NCI-H510A (cell line): ENCODE data around the gene LPP.

Source experiments
- DNase-seq: peaks from one replicate; lab custom pipeline; 2025; lab: John Stamatoyannopoulos, UW

Gene LPP

DNA sequence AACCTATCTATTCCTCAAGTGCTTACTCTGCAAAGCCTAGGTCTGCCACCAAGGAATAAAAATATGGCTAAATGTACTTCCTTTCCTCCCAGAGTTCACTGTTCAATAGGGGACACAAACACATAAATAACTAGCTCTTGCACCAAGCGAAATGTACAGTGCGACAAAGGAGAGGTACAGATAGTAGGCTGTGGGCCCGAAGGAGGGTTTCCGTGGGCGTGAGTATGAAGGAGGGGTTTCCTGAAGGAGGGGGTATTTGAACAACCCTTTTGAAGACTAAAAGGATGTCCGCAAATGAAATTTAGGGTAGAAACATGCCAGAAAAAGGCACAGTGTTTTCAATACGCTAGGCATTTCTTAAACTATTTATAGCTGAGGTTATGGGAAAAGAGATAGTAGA is 207.9 kb downstream of the LPP start:
- DNase-seq = no peak

DNA sequence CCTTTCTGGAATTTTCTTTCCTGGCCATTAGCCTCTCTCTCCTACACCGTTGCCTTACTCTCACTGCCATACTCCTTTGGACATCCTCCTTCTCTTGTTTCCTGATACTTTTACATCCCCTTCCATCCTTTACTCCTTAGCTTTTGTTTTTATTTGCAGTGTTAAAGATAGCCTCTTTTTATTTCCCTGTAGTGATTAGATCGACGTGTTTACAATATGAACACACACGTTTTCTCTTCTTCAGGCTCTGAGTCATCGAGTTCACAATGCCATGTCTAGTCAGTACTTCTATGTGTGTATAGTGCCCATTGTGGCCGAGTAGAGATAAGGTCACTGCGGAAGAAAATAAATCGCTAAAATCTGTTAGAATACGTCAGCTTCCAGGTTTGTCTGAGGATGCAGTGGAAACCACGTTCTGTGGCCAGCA is 208.5 kb downstream of the LPP start:
- DNase-seq = no peak

DNA sequence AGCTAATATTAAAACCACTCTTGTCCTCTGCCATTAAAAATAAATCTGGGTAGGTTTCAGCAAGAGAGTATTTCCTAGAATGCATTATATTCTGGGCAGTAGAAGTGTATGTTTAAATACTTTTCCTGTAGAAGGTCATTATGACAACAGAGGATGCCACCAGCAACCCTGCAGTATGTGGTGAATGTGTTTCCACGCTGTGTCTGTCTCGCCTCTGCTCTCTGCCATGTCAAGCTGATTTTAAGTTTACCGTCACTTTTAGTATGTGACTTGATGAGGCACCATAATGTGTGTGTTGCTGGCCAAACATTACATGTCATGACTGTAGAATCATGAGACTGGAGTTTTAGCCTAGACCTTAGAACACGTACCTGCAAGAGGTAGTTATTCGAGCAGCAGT is 211.2 kb downstream of the LPP start:
- no peak for DNase-seq

DNA sequence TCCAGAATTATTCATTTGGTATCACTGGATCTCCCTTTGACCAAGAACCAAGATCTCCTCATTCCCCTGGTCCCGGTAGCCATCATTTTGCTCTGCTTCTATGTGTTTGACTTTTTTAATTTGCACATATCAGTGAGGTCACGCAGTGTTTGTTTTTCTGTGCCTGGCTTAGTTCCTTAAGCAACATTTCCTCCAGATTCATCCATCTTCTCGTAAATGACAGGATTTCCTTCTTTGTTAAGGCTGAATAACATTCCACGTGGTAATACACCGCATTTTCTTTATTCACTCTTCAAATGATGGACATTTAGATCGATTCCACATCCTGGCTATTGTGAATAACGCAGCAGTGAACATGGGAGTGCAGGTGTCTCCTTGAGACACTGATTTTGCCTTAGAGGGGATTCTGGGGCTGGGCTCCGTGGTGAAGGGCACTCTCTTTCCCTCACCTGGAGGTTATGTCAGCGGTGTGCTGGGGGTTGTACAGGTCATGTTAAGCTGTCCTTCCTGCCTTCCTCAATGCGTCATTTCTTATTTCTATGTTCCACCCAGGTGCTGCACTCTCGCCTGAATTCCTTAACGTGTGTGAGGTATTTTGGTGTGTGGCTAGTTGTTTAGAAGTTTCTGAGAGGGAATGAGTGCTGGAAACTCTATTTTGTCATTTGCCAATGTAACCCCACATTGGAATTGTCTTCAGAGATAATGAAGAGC is 212.2 kb downstream of the LPP start:
- no peak for DNase-seq

DNA sequence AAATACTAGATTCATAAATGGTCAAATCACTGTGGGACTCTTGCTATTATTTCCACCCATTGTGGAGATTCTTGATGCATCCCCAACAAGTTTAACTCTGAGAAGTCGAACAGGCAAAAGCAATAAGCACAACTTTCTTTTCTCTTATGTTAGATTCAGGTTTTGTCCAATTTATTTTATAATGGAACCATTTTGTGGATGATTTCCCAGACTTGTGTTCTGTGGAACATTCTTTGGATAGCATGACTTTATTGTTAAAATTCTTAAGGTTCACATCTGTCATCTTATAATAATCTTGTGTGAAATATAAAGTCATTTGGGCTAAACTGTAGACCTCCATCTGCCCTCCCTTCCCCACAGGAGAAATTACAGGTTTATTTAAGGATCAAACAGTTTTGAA is 213.7 kb downstream of the LPP start:
- no peak for DNase-seq

DNA sequence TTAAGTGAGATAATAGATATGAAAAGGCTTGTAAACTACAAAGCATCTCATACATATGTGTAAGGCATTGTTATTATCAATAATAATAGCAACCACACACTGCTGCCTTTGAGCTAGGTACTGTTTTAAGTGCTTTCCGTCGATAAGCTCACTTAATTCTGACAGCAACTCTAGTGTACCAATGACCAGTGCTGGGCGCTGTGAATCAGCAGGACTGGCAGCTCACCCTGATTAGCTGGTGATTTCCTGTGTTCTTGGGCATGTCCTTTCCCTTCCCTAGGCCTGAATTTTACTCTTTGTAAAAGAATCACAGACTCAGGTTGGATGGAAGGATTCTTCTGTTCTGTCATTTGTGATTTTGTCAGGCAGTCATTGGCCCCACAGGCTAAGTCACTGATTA is 215.6 kb downstream of the LPP start:
- no peak for DNase-seq

DNA sequence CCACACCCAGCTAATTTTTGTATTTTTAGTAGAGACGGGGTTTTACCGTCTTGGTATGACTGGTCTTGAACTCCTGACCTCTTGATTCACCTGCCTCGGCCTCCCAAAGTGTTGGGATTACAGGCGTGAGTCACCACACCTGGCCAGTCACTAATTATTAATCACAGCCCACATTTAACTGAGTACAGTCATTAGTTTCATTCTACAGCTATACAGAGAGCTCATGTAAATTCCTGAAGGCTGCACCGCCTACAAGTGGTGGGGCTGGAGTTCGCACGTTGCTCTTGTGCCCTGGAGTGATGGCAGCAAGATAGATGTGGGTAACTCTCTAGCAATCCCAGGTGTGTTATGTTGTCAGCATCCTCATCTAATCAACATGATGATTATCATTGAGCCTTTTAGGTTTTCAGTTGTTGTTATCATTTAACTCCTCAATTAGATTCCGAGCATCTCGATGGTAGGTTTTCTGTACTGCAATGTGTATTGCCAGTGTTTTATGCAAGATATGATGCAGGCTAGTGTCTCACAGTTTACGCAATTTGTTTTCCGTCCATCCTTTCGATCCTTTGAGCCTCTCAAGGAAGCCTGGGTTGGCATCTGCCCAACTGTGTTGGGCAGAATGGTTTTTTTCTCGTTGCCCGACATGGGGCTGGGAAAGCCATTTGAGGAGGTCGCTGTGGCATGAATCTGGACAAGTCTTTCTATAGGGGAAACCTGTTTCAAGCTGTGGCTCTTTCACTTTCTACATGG is 216.3 kb downstream of the LPP start:
- no peak for DNase-seq

DNA sequence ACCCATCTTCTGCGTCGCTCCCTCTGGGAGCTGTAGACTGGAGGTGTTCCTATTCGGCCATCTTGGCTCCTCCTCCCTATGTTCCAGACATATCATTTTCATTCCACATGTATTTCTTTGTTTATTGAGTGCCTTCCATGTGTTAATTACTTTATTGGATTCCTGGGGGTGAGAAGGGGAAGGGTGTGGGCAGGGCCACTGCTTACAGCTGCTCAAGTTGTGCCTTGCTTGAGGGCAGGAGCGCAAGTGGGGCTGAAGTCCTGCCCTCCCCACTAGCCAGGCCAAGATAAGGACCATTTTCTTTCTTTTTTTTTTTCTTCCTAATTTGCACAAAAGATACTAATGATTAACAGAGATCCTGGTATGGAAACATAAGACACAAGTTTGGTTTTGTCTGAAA is 224.8 kb downstream of the LPP start:
- DNase-seq = no peak

DNA sequence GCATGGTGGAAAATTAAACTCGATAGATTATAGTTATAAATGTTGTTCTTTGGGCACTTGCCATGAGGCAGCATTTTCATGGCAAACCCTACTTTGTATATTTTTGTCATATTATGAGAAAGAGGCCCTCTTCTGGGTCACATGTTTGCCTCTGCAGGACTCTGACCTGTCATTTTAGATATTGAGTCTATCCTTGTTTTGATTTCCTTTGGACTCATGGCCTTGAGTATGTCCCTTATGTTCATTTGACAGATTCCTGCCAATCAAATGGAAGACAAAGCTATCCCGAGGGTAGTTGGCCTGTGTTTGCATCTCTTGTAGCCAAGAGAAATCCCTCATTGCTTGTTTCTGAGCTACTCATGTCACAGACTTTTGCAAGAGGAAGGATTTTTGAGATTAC is 226.3 kb downstream of the LPP start:
- DNase-seq = no peak

DNA sequence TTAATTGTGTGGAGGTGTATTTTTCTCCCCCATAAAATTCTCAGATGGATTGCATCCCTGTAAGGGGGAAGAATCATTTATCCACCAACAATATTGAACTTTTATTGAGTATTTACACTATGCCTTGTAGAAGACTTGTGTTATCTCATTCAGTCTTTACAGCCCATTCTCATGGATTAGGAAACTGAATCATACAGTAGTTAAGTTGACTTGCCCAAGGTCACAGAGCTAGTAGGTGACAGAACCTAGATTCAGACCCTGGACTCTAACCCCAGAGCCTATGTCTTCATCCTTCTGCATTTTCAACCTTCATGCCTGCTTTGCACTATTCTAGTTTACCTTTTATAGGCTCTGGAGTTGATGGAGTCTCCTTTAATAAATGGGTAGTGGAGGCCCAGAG is 226.8 kb downstream of the LPP start:
- DNase-seq = no peak

DNA sequence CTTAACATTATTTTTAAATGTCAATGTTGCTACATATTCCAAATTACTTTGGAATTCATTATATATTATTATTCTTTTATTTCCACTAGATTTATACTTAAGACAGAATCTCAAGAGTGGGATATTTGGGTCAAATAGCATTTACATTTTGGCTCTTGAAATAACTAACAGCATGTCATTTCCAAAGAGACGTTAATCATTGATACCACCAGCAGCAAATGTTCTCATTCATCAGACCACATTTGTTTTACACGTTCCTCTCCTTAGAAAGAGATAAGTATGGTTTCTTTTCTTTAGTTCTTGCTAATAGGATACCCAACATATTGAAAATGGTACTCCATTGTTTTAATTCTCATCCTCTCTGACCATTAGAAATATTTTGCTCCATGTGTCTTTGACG is 229.8 kb downstream of the LPP start:
- DNase-seq = no peak

DNA sequence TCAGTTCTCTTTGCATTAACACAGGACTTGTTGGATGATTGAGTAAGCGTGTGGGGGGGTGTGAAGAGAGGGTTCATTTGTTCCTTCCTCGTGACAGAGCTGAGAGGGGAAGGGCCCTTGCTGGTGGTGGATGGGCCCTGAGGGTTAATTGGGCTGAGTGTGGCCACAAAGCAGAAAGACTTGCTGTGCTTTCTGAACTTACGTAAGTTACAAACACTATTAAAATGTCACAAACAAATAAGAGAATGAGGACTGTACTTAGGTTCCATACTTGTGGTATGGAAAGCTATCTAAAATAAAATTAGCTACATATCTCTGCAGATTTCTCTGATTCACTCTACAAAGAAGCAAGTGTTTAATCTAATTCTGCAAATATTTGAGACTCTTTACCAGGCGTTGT is 231.3 kb downstream of the LPP start:
- no peak for DNase-seq

DNA sequence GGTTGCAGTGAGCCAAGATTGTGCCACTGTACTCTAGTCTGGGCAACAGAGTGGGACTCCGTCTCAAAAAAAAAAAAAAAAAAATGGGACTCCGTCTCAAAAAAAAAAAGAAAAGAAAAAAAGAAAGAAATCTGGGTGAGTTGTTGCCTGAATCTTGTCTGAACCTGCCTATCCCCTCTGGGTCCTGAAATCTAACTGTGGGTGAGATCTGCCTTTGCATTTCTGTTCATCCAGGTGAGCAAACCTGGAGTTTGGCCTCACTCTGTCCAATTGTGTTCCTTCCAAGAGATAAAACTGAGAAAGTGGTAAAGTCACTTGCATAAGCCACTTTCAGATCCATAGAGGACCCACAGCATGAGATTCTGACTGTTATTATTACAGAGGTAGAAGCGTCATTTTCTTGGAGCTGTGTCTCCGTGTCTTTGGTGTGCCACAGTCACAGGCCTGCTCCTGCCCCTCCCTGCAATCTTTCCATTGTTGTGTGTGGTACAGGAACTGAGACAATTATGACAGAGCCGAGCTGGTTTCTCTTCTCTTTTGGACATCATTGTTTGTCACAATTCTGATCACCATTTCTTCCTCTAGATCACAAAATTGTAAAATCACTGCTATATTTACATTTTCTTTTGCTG is 235.9 kb downstream of the LPP start:
- no peak for DNase-seq

DNA sequence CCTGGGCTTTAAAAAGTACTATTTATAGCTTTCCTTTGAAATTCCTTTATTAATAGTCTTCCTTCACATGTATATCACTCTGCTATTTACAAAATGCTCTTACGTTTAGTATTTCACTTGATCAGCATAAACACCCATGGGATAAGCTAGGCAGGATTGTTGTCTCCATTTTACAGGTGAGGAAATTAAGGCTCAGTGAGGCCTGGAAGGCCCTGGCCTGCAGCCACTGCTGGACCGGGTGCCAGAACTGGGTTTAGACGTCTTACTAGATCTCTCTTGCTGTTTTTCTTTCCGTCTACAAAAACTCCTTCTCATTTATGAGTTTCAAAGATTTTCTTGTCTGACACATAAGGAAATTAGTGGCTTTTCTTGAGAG is 236.4 kb downstream of the LPP start:
- DNase-seq = no peak

DNA sequence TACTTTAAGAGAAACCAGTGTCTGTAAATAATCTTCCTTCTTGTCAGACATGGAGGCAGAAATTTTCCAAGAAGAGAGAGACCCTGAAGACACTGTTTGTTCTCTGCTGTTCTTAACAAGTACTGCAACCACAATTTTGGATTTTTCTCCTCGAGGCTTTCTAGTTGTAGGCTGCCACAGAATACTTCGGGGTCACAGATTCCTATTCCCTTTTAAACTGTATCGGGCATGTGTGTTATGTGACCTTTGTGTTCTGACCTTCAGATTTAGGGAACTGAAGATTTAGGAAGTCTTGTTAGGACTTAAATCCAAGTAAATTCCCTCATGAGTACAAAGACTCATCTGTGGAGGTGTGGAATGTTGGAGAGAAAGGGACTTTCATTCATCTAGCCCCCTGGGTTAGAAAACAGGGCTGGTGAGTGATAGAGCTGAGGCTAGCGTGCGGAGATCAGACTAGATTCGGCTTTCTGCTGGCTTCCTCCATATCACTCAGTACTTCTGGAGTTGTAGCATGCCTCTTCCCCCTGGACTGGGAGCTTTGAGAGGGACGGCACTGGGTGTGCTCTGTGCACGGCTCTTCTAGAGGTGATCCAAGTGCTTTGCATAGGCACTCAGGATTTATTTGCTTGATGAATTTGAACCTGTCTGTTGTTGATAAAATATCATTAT is 237.0 kb downstream of the LPP start:
- no peak for DNase-seq

DNA sequence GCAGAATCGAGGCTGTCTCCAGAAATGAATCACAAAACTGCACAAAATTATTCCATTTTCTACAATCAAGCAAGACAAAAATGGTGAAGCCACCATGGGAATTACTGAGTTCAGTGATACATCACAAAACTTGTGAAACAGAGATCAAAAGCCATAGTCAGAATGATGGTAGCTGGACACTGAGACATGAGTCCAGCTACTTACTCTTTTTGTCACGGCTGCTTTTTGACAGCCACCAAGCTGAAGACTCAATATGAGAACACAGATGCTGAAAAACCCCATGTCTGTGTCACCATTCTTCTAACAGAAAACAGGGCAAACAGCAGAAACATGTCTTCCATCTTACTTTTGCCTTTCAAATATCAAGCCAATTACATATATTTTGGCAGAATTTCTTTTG is 237.6 kb downstream of the LPP start:
- DNase-seq = no peak

DNA sequence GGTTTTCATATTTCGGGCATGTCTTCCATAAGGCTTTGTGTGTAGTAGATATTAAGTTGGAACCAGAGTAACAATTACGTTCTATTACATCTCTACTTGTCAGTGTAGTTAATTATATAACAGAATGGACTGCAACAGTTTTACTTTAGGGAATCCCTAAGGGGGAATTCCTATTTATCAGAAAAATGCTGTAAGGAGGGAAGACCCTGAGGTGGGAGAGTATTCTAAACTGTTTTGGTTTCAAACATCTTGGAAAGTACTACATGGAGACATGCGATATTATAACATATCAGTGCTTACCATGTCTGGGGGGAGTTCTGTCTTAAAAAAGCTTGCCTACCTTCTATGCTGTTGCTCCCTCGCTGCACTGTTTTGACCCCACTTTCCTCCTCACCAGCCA is 238.1 kb downstream of the LPP start:
- DNase-seq = no peak

DNA sequence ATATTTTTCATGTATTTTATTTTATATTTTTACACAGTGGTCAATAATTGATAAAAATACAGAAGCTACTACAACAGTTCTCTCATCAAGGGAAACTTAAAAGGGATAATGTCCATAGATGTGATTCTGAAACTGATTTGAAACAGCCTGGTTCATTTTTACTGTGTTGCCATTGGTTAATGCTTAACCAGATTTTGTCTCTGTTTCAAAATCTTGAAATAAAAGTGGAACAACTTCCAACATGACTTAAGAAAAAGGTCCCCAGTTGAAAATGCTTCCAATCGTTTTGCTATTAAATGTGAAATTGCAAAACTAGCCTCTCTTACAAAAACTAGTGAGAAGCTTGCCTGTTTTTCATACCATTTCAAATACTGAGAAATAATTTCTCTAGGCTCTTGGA is 240.7 kb downstream of the LPP start:
- no peak for DNase-seq

DNA sequence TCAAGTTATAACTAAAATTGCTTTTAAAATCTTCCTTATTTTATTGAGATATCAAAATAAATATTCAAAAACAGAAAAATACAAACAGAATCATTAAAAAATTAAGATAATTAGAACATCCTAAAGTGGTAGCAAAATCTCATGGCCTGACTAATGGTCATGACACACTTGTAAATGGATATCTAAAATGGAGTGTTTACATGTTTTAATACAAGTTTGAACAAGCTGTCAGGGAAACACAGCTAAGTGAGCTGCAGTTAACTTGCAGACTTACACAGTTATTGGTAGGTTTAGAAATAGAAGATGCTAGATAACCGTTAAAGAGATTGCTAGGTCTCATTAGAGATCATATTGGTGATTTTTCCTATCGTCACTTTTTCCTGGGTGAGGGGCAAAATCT is 242.3 kb downstream of the LPP start:
- DNase-seq = no peak

DNA sequence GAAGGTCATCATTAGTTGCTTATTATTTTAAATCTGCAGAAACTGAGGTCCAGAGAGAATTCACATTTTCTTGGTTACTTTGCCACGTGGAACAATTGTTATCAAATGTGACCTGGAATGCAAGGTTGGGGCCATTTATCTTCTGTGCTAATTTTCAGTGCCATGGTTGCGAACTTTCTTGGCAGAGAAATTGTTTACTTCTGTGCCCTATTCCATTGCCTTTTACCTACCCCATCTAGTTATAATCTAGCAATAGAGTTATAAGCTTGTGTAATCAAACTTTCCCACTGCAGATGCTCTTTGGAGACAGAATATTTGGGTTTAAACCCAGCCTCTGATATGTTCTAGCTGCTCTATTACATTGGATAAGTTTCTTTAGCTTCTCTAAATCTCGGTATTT is 242.9 kb downstream of the LPP start:
- no peak for DNase-seq

DNA sequence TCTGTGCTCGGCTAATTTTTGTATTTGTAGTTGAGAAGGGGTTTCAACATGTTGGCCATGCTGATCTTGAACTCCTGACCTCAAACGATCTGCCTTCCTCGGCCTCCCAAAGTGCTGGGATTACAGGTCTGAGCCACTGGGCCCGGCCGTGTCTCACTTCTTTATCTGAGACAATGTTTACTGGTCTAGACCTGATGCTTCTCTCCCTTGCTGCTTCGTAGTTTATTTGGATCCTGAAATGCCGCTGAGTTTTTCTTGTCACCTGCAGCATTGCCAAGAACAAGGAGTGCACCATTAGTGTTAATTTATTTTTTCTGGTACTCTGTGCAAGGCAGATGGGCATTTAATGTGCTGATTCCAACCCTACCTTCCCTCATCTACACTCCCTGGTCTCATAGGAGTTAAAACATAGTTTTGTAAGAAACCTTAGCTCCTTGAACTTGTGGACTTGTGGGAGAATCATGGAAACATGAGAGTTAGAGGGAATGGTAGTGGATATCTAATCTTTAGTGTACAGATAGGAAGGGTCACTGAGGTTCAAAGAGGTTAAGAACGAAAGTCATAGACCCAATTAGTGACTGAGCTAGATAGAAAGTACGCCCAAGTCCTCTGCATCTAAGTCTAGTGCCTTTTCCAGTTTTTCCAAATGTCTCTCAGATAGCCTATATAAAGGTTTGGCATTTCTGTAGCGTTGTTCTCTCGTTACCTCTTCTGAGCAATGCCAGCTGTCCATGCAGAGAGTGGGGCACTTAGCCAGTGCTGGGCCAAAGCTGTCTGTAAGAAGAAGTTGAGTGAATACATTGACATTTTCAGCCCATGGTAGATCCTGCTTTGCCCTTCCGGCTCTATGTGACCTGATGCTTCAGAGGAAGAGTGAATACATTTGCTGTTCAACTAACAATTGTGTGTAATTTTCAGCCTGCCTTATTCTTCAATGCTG is 244.1 kb downstream of the LPP start:
- no peak for DNase-seq
